H9 (cell line): ENCODE data around the gene TMC1. TPM values are rescaled to one million over a fixed set of nuclear protein-coding genes. Genes with fewer than 3 reads are reported as not detected.

ENCODE experiments used
- DNase-seq: peaks from one replicate; pipeline ENCODE4 v3.0.0-alpha.2; 2017
- H2AFZ ChIP-seq: one replicate; pipeline ENCODE4 v1.6.1; 2013; ENCODE audit warnings: mild to moderate bottlenecking, low read length, control low read depth, moderate library complexity
- H2AK5ac ChIP-seq: 2 replicates; pipeline ENCODE4 v1.6.1; 2013; ENCODE audit warnings: low read length, control low read depth, mixed read lengths; ENCODE audit not compliant: insufficient read length
- H2BK120ac ChIP-seq: one replicate; pipeline ENCODE4 v1.6.1; 2013; ENCODE audit warnings: low read depth, mild to moderate bottlenecking, low read length, control low read depth, inconsistent platforms; ENCODE audit not compliant: poor library complexity, severe bottlenecking
- H2BK12ac ChIP-seq: 2 replicates; pipeline ENCODE4 v1.6.1; 2013; ENCODE audit warnings: low read length, control low read depth, mixed read lengths, low read depth; ENCODE audit not compliant: insufficient read length
- H2BK15ac ChIP-seq: 2 replicates; pipeline ENCODE4 v1.6.1; 2013; ENCODE audit warnings: low read depth, low read length, control low read depth
- H2BK20ac ChIP-seq: one replicate; pipeline ENCODE4 v1.6.1; 2013; ENCODE audit warnings: low read depth, mild to moderate bottlenecking, low read length, control low read depth, inconsistent platforms; ENCODE audit not compliant: poor library complexity, severe bottlenecking
- H2BK5ac ChIP-seq: 2 replicates; pipeline ENCODE4 v1.6.1; 2013; ENCODE audit warnings: low read length, control low read depth, mixed read lengths; ENCODE audit not compliant: insufficient read length
- H3K14ac ChIP-seq: 2 replicates; pipeline ENCODE4 v1.6.1; 2013; ENCODE audit warnings: low read length, control low read depth; ENCODE audit not compliant: insufficient read depth
- H3K18ac ChIP-seq: 2 replicates; pipeline ENCODE4 v1.6.1; 2013; ENCODE audit warnings: low read depth, mild to moderate bottlenecking, mixed read lengths, low read length, control low read depth; ENCODE audit not compliant: insufficient read length
- H3K23ac ChIP-seq: 2 replicates; pipeline ENCODE4 v1.6.1; 2013; ENCODE audit warnings: low read length, control low read depth, mixed read lengths, low read depth; ENCODE audit not compliant: insufficient read length
- H3K23me2 ChIP-seq: 2 replicates; pipeline ENCODE4 v1.6.1; 2013; ENCODE audit warnings: low read depth, mild to moderate bottlenecking, mixed read lengths, low read length, control low read depth; ENCODE audit not compliant: insufficient read length, poor library complexity, severe bottlenecking
- H3K27ac ChIP-seq: 2 replicates; pipeline ENCODE4 v1.5.1; 2013; ENCODE audit warnings: low read length, control low read depth, mixed read lengths, low read depth; ENCODE audit not compliant: insufficient read length
- H3K27me3 ChIP-seq: 2 replicates; pipeline ENCODE4 v1.6.1; 2013; ENCODE audit warnings: low read length, control low read depth, inconsistent platforms; ENCODE audit not compliant: insufficient read depth
- H3K4ac ChIP-seq: 2 replicates; pipeline ENCODE4 v1.6.1; 2013; ENCODE audit warnings: low read depth, mild to moderate bottlenecking, control low read depth, inconsistent platforms, low read length, moderate library complexity
- H3K4me1 ChIP-seq: 2 replicates; pipeline ENCODE4 v1.6.1; 2013; ENCODE audit warnings: low read length, control low read depth, inconsistent platforms; ENCODE audit not compliant: insufficient read depth
- H3K4me2 ChIP-seq: 2 replicates; pipeline ENCODE4 v1.6.1; 2013; ENCODE audit warnings: low read length, control low read depth, mixed read lengths; ENCODE audit not compliant: insufficient read length, insufficient read depth
- H3K56ac ChIP-seq: 2 replicates; pipeline ENCODE4 v1.6.1; 2013; ENCODE audit warnings: low read depth, mild to moderate bottlenecking, mixed read lengths, low read length, control low read depth; ENCODE audit not compliant: insufficient read length
- H3K79me1 ChIP-seq: 2 replicates; pipeline ENCODE4 v1.6.1; 2013; ENCODE audit warnings: low read depth, mild to moderate bottlenecking, moderate library complexity, low read length, control low read depth, inconsistent platforms; ENCODE audit not compliant: insufficient read depth, poor library complexity, severe bottlenecking
- H3K79me2 ChIP-seq: 2 replicates; pipeline ENCODE4 v1.6.1; 2013; ENCODE audit warnings: low read length, control low read depth, inconsistent platforms; ENCODE audit not compliant: insufficient read depth
- H3K9ac ChIP-seq: 2 replicates; pipeline ENCODE4 v1.6.1; 2013; ENCODE audit warnings: low read length, control low read depth, mixed read lengths; ENCODE audit not compliant: insufficient read length; ENCODE audit errors: extremely low read depth
- H3K9me3 ChIP-seq: one replicate; pipeline ENCODE4 v1.6.1; 2013; ENCODE audit warnings: low read depth, low read length, inconsistent platforms; ENCODE audit not compliant: control insufficient read depth
- H3T11ph ChIP-seq: one replicate; pipeline ENCODE4 v1.6.1; 2013; ENCODE audit warnings: mild to moderate bottlenecking, low read length, control low read depth, inconsistent platforms
- H4K20me1 ChIP-seq: one replicate; pipeline ENCODE4 v1.6.1; 2013; ENCODE audit not compliant: control insufficient read depth, insufficient read length, insufficient read depth
- H4K5ac ChIP-seq: 2 replicates; pipeline ENCODE4 v1.6.1; 2013; ENCODE audit warnings: low read depth, mild to moderate bottlenecking, mixed read lengths, low read length, control low read depth; ENCODE audit not compliant: insufficient read length
- H4K8ac ChIP-seq: replicated peaks from 2 replicates; pipeline ENCODE4 v1.6.1; 2013; ENCODE audit warnings: low read length, control low read depth, mixed read lengths, low read depth; ENCODE audit not compliant: insufficient read length
- H4K91ac ChIP-seq: 2 replicates; pipeline ENCODE4 v1.6.1; 2013; ENCODE audit warnings: low read depth, mild to moderate bottlenecking, moderate library complexity, mixed read lengths, low read length, control low read depth; ENCODE audit not compliant: insufficient read length
- H3K27ac Mint-ChIP-seq, 3 experiments: 2 replicates in 2 of 3; 3 replicates in 1 of 3; pipeline ENCODE4 v1.8.0; 2020 to 2021; ENCODE audit warnings: mixed read lengths in 3 of 3, mild to moderate bottlenecking in 1 of 3, moderate library complexity in 1 of 3
- H3K27me3 Mint-ChIP-seq: 2 replicates; pipeline ENCODE4 v1.8.0; 2021; ENCODE audit warnings: low read depth, mild to moderate bottlenecking, moderate library complexity, mixed read lengths
- H3K36me3 Mint-ChIP-seq, 3 experiments: 2 replicates in 2 of 3; 3 replicates in 1 of 3; pipeline ENCODE4 v1.8.0; 2020 to 2021; ENCODE audit warnings: low read depth in 3 of 3, mixed read lengths in 3 of 3; ENCODE audit not compliant: insufficient read depth in 1 of 3
- H3K4me1 Mint-ChIP-seq, 2 experiments: 2 replicates each; pipeline ENCODE4 v1.8.0; 2020; ENCODE audit warnings: mixed read lengths in 2 of 2
- H3K4me3 Mint-ChIP-seq, 2 experiments: 2 replicates in 1 of 2; 3 replicates in 1 of 2; pipeline ENCODE4 v1.8.0; 2020 to 2021; ENCODE audit warnings: mild to moderate bottlenecking in 2 of 2, mixed read lengths in 2 of 2, moderate library complexity in 1 of 2
- H3K9me3 Mint-ChIP-seq, 2 experiments: 2 replicates in 1 of 2; 3 replicates in 1 of 2; pipeline ENCODE4 v1.8.0; 2020; ENCODE audit warnings: mild to moderate bottlenecking in 2 of 2, mixed read lengths in 2 of 2, moderate library complexity in 1 of 2
- WGBS: extraction: QIAGEN DNeasy Blood & Tissue Kit; methylation state at CpG from one replicate; pipeline ENCODE4 v1.1.7; 2013; ENCODE audit warnings: missing lambda C conversion rate, low lambda C conversion rate, mixed read lengths; ENCODE audit not compliant: insufficient read length; ENCODE audit errors: extremely low coverage; 5-methylcytosine and 5-hydroxymethylcytosine counted together
- total RNA-seq: library from RNA; stranded (reverse); gene quantifications from 2 replicates; pipeline ENCODE4 v1.2.1, GENCODE V29; 2021
- TF ChIP-seq, protein P1 (sequence below): fragments of 200-600 bp; sonication (generic); conservative IDR thresholded peaks from 3 replicates; pipeline ENCODE4 v1.8.0; 2021; ENCODE audit warnings: antibody characterized with exemption, mild to moderate bottlenecking

The TMC1 gene
- total RNA-seq, 1 experiment from 2014 or later: 2.4 TPM

DNA sequence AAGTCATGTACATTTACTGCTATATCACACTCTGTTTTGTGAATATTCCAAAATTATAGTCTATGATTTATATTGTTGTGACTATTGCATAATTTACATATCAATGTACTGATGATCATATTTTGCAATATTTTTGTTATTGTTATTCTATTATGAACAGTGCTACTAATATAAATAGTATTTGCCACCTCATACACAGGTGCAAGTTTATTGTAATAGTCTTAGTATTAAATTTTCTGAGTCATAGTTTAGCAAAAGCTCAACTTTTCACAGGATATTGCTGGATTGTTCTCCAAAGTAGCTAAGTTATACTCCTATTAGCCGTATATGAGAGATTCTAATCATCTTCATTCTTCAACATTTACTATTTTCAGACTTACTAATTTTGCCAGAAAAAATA is 124.7 kb downstream of the TMC1 start:
- no peak overlapping the region for H2BK120ac ChIP-seq
- H3K4ac ChIP-seq: no peak overlapping the region
- no peak overlapping the region for H2BK20ac ChIP-seq
- H3K9me3 ChIP-seq: no peaks in the 10 kb centered on the region
- no peaks in the 10 kb centered on the region for H3K79me2 ChIP-seq
- no peak overlapping the region for H3K14ac ChIP-seq
- no peak overlapping the region for H2BK5ac ChIP-seq
- H2BK12ac ChIP-seq: no peak overlapping the region
- TF ChIP-seq, protein P1, sequence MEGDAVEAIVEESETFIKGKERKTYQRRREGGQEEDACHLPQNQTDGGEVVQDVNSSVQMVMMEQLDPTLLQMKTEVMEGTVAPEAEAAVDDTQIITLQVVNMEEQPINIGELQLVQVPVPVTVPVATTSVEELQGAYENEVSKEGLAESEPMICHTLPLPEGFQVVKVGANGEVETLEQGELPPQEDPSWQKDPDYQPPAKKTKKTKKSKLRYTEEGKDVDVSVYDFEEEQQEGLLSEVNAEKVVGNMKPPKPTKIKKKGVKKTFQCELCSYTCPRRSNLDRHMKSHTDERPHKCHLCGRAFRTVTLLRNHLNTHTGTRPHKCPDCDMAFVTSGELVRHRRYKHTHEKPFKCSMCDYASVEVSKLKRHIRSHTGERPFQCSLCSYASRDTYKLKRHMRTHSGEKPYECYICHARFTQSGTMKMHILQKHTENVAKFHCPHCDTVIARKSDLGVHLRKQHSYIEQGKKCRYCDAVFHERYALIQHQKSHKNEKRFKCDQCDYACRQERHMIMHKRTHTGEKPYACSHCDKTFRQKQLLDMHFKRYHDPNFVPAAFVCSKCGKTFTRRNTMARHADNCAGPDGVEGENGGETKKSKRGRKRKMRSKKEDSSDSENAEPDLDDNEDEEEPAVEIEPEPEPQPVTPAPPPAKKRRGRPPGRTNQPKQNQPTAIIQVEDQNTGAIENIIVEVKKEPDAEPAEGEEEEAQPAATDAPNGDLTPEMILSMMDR: no peak
- H3K9ac ChIP-seq: no peak overlapping the region
- no peak overlapping the region for H3K56ac ChIP-seq
- H3K4me1 ChIP-seq: no peaks in the 10 kb centered on the region; the same call in 1 of the 2 replicates
- no peak overlapping the region for H3K4me3 Mint-ChIP-seq
- H2AK5ac ChIP-seq: no peak overlapping the region
- no peak overlapping the region for H4K5ac ChIP-seq
- H3K36me3 Mint-ChIP-seq: no peaks in the 10 kb centered on the region
- H3K79me1 ChIP-seq: no peaks in the 10 kb centered on the region
- no peak overlapping the region for H3K27ac ChIP-seq
- H3K23me2 ChIP-seq: no peaks in the 10 kb centered on the region
- no peak for DNase-seq
- WGBS: no CpG with 5 or more reads among the region's 1 CpG
- H3K9me3 Mint-ChIP-seq: no peaks in the 10 kb centered on the region
- H3T11ph ChIP-seq: no peak overlapping the region
- no peaks in the 10 kb centered on the region for H4K20me1 ChIP-seq
- H4K8ac ChIP-seq: no peak overlapping the region
- no peak overlapping the region for H2AFZ ChIP-seq
- H2BK15ac ChIP-seq: no peak overlapping the region
- no peak overlapping the region for H4K91ac ChIP-seq
- H3K18ac ChIP-seq: no peak overlapping the region
- no peak overlapping the region for H3K23ac ChIP-seq
- no peaks in the 10 kb centered on the region for H3K27me3 ChIP-seq
- H3K27ac Mint-ChIP-seq: no peak overlapping the region
- peaks cover 16 to 18% of the 10 kb centered on the region in 2 experiments for H3K4me1 Mint-ChIP-seq
- no peaks in the 10 kb centered on the region for H3K27me3 Mint-ChIP-seq
- H3K4me2 ChIP-seq: no peak overlapping the region
